C4-2B (cell line): Measurements from ENCODE around the gene GFOD2.
A peak's percentile ranks its signal among the peaks of the same experiment; 100 is the strongest.

Experiments used
- H3K27ac ChIP-seq: fragments of 450-650 bp; 2 replicates; pipeline ENCODE4 v1.5.1; 2017
- CTCF ChIP-seq: fragments of 450-650 bp; conservative IDR thresholded peaks from 2 replicates; pipeline ENCODE4 v1.5.1; 2017; ENCODE audit warnings: mild to moderate bottlenecking
- ZFX ChIP-seq: fragments of 450-650 bp; IDR thresholded peaks from 2 replicates; pipeline ENCODE4 v1.6.1; 2017

GFOD2 gene

GRCh38 chr16:67664871-67665270 lies 54.2 kb downstream of the GFOD2 start:
- no peak overlapping the region for H3K27ac ChIP-seq
- TF ChIP-seq ZFX (no peak), CTCF (no peak)

- H3K27ac ChIP-seq: no peak overlapping the region
- no peak for TF ChIP-seq ZFX
- TF ChIP-seq CTCF: no peak
These were observed 54.9 kb downstream of the GFOD2 start for GRCh38 chr16:67664258-67664657.

- peak; percentile 22; the same call in 1 of the 2 replicates for TF ChIP-seq CTCF
- no peak for TF ChIP-seq ZFX
- no peak overlapping the region for H3K27ac ChIP-seq
These were observed 55.3 kb downstream of the GFOD2 start for GRCh38 chr16:67663877-67664222.

- H3K27ac ChIP-seq: no peak overlapping the region
- TF ChIP-seq ZFX (no peak), CTCF (peak; percentile 37; the same call in 1 of the 2 replicates)
These were observed 55.8 kb downstream of the GFOD2 start for GRCh38 chr16:67663151-67663876.

GRCh38 chr16:67662653-67663010 lies 56.5 kb downstream of the GFOD2 start:
- no peak overlapping the region for H3K27ac ChIP-seq
- no peak for TF ChIP-seq ZFX
- no peak for TF ChIP-seq CTCF

- TF ChIP-seq CTCF: no peak
- TF ChIP-seq ZFX: no peak
These were observed 57.0 kb downstream of the GFOD2 start for GRCh38 chr16:67661886-67662652.

GRCh38 chr16:67661101-67661761 lies 57.9 kb downstream of the GFOD2 start:
- TF ChIP-seq ZFX (no peak), CTCF (no peak)
- peak overlapping the region; percentile 80 for H3K27ac ChIP-seq

More at GRCh38 chr16:67661886-67662652, 57.0 kb downstream of the GFOD2 start:
- peak overlapping the region; percentile 80; the same call in 1 of the 2 replicates for H3K27ac ChIP-seq
